Esophagus squamous epithelium (tissue), 5 donors: ENCODE measurements around the gene COX20. TPM values are rescaled to one million over a fixed set of nuclear protein-coding genes. Genes with fewer than 3 reads are reported as not detected.
A peak's percentile ranks its signal among the peaks of the same experiment; 100 is the strongest.
"Not testable (repeated sequence)": the region's sequence is repeated elsewhere in the genome, so short reads cannot be mapped to it uniquely, and the experiment has no call there.

Source experiments
- DNase-seq: peaks from one replicate; lab custom pipeline; 2025; lab: John Stamatoyannopoulos, UW
- H3K27ac ChIP-seq, 4 donors: fragments of 200-600 bp; sonication (generic); one replicate each; pipeline ENCODE4 v1.5.1; 2016 to 2019; ENCODE audit warnings: mild to moderate bottlenecking in 1 of 4
- H3K27me3 ChIP-seq, 4 donors: fragments of 200-600 bp; sonication (generic); 1 replicate in 3 of 4; 2 replicates in 1 of 4; pipeline versions ENCODE4 v1.5.1 to v1.6.0; 2017 to 2021; ENCODE audit warnings: antibody characterized with exemption in 1 of 4
- H3K36me3 ChIP-seq, 3 donors: fragments of 200-600 bp; sonication (generic); one replicate each; pipeline ENCODE4 v1.5.1; 2016 to 2019
- H3K4me1 ChIP-seq, 3 donors: fragments of 200-600 bp; sonication (generic); one replicate each; pipeline ENCODE4 v1.5.1; 2017 to 2019
- H3K4me3 ChIP-seq, 4 donors: fragments of 200-600 bp; sonication (generic); 1 replicate in 3 of 4; 2 replicates in 1 of 4; pipeline ENCODE4 v1.5.1; 2016 to 2019; ENCODE audit warnings: mild to moderate bottlenecking in 2 of 4, moderate library complexity in 1 of 4
- H3K9me3 ChIP-seq, 3 donors: fragments of 200-600 bp; sonication (generic); one replicate each; pipeline ENCODE4 v1.5.1; 2016 to 2019
- POLR2A ChIP-seq, 4 donors: fragments of 450-650 bp; IDR thresholded peaks; one replicate each; pipeline ENCODE4 v1.6.1; 2017; ENCODE audit warnings: antibody characterized with exemption in 4 of 4, mild to moderate bottlenecking in 4 of 4, moderate library complexity in 3 of 4
- WGBS, 2 donors: methylation state at CpG; one replicate each; pipeline ENCODE4 v1.1.5; 2018; 5-methylcytosine and 5-hydroxymethylcytosine counted together
- intact Hi-C: fragments of 100-400 bp; cut with DNase I; formaldehyde crosslinking; loops from one replicate; pipeline ENCODE4 v1.15.0; 2022
- total RNA-seq, 4 donors: library from RNA; depleted of rRNA; stranded (reverse); fragments of >200 nt; gene quantifications; one replicate each; pipeline ENCODE4 v1.1.0, GENCODE V29; 2016
- TF ChIP-seq, protein P1 (sequence below), 6 experiments: fragments of 450-650 bp in 4 of 6; fragments of 200-600 bp in 2 of 6; sonication (generic) in 2 of 6; IDR thresholded peaks; one replicate each; pipeline ENCODE4 v1.5.1; 2016 to 2019; ENCODE audit warnings: antibody characterized with exemption in 6 of 6, mild to moderate bottlenecking in 4 of 6, moderate library complexity in 4 of 6
- donor health status: DM: yes; HTN: yes; CAD: no.

Gene COX20
- total RNA-seq, 4 donors from 2014 or later = 19.2 to 48.4 (median 37.0) TPM

GRCh38 chr1:244830639-244831038 lies 4.8 kb upstream of the COX20 start:
- intact Hi-C loops = no loop called here
- H3K9me3 ChIP-seq = no peaks in the 10 kb centered on the region
- 56 to 65% methylated on average over 3 of the region's 3 CpGs for WGBS, 2 donors
- no peaks in the 10 kb centered on the region for H3K27me3 ChIP-seq
- no peak overlapping the region for H3K4me3 ChIP-seq
- peaks cover 0 to 12% (median 5%) of the 10 kb centered on the region in 3 donors for H3K4me1 ChIP-seq
- H3K36me3 ChIP-seq = peaks cover 0 to 4% (median 0%) of the 10 kb centered on the region in 3 donors
- H3K27ac ChIP-seq = no peak overlapping the region
- no peak for DNase-seq
- TF ChIP-seq, protein P1, sequence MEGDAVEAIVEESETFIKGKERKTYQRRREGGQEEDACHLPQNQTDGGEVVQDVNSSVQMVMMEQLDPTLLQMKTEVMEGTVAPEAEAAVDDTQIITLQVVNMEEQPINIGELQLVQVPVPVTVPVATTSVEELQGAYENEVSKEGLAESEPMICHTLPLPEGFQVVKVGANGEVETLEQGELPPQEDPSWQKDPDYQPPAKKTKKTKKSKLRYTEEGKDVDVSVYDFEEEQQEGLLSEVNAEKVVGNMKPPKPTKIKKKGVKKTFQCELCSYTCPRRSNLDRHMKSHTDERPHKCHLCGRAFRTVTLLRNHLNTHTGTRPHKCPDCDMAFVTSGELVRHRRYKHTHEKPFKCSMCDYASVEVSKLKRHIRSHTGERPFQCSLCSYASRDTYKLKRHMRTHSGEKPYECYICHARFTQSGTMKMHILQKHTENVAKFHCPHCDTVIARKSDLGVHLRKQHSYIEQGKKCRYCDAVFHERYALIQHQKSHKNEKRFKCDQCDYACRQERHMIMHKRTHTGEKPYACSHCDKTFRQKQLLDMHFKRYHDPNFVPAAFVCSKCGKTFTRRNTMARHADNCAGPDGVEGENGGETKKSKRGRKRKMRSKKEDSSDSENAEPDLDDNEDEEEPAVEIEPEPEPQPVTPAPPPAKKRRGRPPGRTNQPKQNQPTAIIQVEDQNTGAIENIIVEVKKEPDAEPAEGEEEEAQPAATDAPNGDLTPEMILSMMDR (IDR thresholded peaks at IDR 0.05) = no peak
- TF ChIP-seq POLR2A (IDR thresholded peaks at IDR 0.05) = no peak

- DNase-seq, intact Hi-C loops, H3K27me3 ChIP-seq, H3K36me3 ChIP-seq, H3K9me3 ChIP-seq: not testable (repeated sequence)
- 31 to 37% methylated on average over 8 of the region's 8 CpGs for WGBS, 2 donors
- H3K4me3 ChIP-seq = peak overlapping the region; percentile 52 to 86 (median 76)
- H3K27ac ChIP-seq = peak overlapping the region; percentile 97 to 99 (median 99)
- H3K4me1 ChIP-seq = peaks cover 7 to 36% (median 10%) of the 10 kb centered on the region in 3 donors
Measured at GRCh38 chr1:244833260-244833659, 2.2 kb upstream of the COX20 start.

DNA sequence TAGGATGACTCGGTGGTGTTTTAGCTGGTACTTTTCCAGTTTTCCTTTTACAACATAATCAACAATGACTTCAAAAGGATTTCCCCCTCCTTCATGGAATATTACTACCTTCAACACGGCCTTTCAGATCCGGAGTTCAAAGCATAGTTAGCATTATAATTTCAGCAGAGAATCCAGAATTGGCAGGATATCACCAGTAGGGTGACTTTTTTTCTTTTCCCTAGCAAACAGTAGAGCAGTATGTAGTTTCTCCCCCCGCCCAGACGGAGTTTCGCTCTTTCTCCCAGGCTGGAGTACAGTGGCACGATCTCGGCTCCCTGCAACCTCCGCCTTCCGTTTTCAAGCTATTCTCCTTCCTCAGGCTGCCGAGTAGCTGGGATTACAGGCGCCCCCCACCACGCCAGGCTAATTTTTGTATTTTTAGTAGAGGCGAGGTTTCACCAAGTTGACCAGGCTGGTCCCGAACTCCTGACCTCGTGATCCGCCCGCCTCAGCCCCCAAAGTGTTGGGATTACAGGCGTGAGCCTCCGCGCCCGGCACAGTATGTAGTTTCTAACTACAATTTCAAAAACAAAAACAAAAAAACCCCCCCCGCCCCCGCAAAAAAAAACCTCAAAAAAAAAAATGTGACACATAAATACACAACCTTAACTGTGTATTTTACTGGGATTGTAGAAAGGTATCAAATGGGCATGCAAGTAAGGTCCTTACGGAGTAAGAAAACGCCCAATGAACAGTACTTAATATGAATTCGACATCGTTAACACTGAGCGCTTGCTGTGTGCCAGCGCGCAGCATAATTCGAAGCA lies 1.5 kb upstream of the COX20 start:
- Histone ChIP-seq H3K36me3 (peaks cover 0 to 4% (median 4%) of the 10 kb centered on the region in 3 donors), H3K9me3 (no peaks in the 10 kb centered on the region), H3K27me3 (no peaks in the 10 kb centered on the region), H3K27ac (peak overlapping the region; percentile 97 to 99 (median 99)), H3K4me3 (peak overlapping the region; percentile 52 to 86 (median 76)), H3K4me1 (peaks cover 7 to 43% (median 10%) of the 10 kb centered on the region in 3 donors)
- no peak for DNase-seq
- intact Hi-C loops = no loop called here
- TF ChIP-seq POLR2A (IDR thresholded peaks at IDR 0.05) = no peak
- TF ChIP-seq, protein P1 (IDR thresholded peaks at IDR 0.05) = peak in 3 of 6 experiments; percentile 29 to 49 (median 49)
- WGBS, 2 donors = 0 to 1% methylated on average over 20 to 30 of the region's 32 CpGs

GRCh38 chr1:244834543-244835275 lies 749 bp upstream of the COX20 start:
- 1% methylated on average over 22 to 40 of the region's 49 CpGs for WGBS, 2 donors
- DNase-seq = peak; percentile 67
- no peaks in the 10 kb centered on the region for H3K27me3 ChIP-seq
- H3K4me3 ChIP-seq = peak overlapping the region; percentile 52 to 86 (median 76)
- peaks cover 7 to 51% (median 10%) of the 10 kb centered on the region in 3 donors for H3K4me1 ChIP-seq
- H3K36me3 ChIP-seq = peaks cover 0 to 11% (median 0%) of the 10 kb centered on the region in 3 donors
- no peaks in the 10 kb centered on the region for H3K9me3 ChIP-seq
- intact Hi-C loops = no loop called here
- peak overlapping the region; percentile 97 to 99 (median 99) for H3K27ac ChIP-seq
- peak in 2 of 4 donors; percentile 57 to 65 for TF ChIP-seq POLR2A (IDR thresholded peaks at IDR 0.05)
- TF ChIP-seq, protein P1 (IDR thresholded peaks at IDR 0.05) = peak in 1 of 6 experiments; percentile 10

GRCh38 chr1:244836135-244836521 lies 670 bp downstream of the COX20 start:
- TF ChIP-seq, protein P1 (IDR thresholded peaks at IDR 0.05) = no peak
- TF ChIP-seq POLR2A (IDR thresholded peaks at IDR 0.05) = no peak
- WGBS, 2 donors = 0% methylated on average over 7 of the region's 7 CpGs
- H3K27ac ChIP-seq = peak overlapping the region; percentile 97 to 99 (median 99)
- H3K4me1 ChIP-seq = peaks cover 7 to 65% (median 10%) of the 10 kb centered on the region in 3 donors
- H3K4me3 ChIP-seq = peak overlapping the region; percentile 52 to 86 (median 76)
- intact Hi-C loops = no loop called here
- H3K27me3 ChIP-seq = no peaks in the 10 kb centered on the region
- DNase-seq = no peak
- H3K36me3 ChIP-seq = peaks cover 0 to 26% (median 0%) of the 10 kb centered on the region in 3 donors
- no peaks in the 10 kb centered on the region for H3K9me3 ChIP-seq
